ENCODE results near the gene HEBP1. TPM values are rescaled to one million over a fixed set of nuclear protein-coding genes. Genes with fewer than 3 reads are reported as not detected.

Gene HEBP1
- total RNA-seq, 1 donor from 2014 or later = 13.0 TPM

DNA sequence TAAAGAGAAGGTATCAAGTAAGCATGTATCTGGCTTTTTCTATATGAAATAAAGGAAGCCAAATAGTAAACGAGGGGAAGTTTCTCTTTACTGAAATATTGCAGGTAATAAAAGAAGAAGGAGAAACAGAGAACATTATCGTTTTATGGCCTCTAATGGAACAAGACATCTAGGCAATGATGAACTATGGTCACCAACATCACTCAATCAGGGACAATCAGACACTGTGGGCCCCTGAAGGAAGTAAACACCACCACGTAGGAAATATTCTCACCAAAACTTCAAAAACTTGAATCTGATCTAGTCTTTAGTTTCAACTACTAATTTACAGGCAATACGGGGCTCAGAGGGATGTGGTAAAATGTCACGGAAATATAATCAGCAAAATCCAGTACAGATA, 15.9 kb downstream of the HEBP1 start:
- TF ChIP-seq, protein P1, sequence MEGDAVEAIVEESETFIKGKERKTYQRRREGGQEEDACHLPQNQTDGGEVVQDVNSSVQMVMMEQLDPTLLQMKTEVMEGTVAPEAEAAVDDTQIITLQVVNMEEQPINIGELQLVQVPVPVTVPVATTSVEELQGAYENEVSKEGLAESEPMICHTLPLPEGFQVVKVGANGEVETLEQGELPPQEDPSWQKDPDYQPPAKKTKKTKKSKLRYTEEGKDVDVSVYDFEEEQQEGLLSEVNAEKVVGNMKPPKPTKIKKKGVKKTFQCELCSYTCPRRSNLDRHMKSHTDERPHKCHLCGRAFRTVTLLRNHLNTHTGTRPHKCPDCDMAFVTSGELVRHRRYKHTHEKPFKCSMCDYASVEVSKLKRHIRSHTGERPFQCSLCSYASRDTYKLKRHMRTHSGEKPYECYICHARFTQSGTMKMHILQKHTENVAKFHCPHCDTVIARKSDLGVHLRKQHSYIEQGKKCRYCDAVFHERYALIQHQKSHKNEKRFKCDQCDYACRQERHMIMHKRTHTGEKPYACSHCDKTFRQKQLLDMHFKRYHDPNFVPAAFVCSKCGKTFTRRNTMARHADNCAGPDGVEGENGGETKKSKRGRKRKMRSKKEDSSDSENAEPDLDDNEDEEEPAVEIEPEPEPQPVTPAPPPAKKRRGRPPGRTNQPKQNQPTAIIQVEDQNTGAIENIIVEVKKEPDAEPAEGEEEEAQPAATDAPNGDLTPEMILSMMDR (conservative IDR thresholded peaks at IDR 0.05; ENCODE audit: low read depth, low read length) = no peak
- DNase-seq (ENCODE audit: low read depth) = no peak
- no peak overlapping the region for H3K4me3 ChIP-seq (ENCODE audit: low read depth, low read length)

DNA sequence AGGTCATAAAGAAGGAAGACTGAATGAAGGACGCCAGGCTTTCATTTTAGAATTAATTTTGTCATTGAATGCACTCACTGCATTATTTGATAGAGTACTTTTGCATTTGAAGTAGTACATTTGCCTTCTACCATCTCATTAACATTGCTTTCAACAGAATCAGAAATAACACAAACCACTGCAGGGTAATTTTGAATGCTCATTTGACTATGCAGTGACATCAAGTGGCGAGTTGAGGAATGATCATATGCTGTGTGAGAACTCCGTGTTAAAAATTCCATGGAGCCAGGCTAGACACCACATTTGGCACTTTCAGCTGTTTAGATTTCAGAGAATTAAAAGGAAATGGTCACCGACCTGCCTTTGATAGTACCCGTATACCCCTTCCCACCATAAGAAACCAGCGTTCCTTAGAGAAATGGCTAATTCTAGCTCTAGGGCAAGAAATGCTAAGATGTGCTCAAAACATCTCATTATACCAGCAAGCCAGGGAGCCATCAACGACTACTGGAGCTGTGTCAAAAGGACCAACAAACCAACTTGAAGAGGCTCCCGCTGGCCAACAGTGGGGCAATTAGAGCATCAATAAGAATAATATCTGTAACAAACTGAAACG, 16.5 kb downstream of the HEBP1 start:
- no peak for DNase-seq (ENCODE audit: low read depth)
- no peak overlapping the region for H3K4me3 ChIP-seq (ENCODE audit: low read depth, low read length)
- TF ChIP-seq, protein P1 (conservative IDR thresholded peaks at IDR 0.05; ENCODE audit: low read depth, low read length) = peak; percentile 76

- H3K4me3 ChIP-seq (ENCODE audit: low read depth, low read length) = no peak overlapping the region
- TF ChIP-seq, protein P1 (conservative IDR thresholded peaks at IDR 0.05; ENCODE audit: low read depth, low read length) = no peak
- DNase-seq (ENCODE audit: low read depth) = no peak
Measured at GRCh38 chr12:12982331-12982730, 17.7 kb downstream of the HEBP1 start.

DNA sequence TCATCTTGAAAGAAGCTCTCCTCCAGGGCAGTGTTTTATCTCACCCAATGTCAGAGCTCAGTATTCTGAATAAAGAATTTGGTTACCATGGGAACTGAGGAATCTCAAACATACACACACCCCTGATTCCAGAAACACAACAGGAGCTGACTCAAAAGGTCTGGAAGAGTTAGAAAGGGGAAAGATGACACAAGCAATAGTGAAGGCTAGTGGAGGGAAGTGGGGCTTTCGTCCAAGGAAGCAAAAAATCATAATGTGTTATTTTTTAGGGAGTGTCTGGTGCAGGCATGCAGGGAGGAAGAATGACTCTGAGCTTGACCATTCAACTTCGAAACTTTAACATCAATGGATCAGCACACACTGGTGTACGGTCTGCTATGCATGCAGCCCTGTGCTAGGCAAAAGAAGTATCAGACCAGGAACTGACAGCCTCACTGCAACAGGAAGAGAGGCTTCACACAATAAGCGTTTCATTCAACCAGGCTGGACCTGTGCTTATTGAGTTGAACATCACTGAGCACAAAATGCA, 20.3 kb downstream of the HEBP1 start:
- TF ChIP-seq, protein P1 (conservative IDR thresholded peaks at IDR 0.05; ENCODE audit: low read depth, low read length) = no peak
- H3K4me3 ChIP-seq (ENCODE audit: low read depth, low read length) = no peak overlapping the region
- peak; percentile 92 for DNase-seq (ENCODE audit: low read depth)

DNA sequence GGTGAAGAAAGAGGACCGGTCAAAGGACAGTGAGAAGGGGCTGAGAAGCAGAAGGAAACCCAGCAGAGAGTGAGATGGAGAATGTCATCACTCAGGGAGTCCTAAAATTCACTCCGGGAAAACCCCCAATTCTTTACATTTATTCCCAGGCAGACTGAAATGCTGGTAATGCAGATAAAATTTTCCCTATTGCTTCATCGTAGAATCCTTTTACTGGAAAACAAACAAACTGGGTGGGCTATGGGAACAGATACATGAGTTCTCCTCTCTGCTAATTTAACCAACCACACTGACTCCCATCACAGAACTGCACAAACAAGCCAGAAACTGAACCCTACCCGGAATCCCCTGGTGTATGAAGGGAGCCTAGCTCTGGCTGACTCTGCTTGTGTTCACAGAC, 20.9 kb downstream of the HEBP1 start:
- no peak for DNase-seq (ENCODE audit: low read depth)
- TF ChIP-seq, protein P1 (conservative IDR thresholded peaks at IDR 0.05; ENCODE audit: low read depth, low read length) = no peak
- H3K4me3 ChIP-seq (ENCODE audit: low read depth, low read length) = no peak overlapping the region

GRCh38 chr12:12977231-12977630, 22.8 kb downstream of the HEBP1 start:
- H3K4me3 ChIP-seq (ENCODE audit: low read depth, low read length) = no peak overlapping the region
- no peak for DNase-seq (ENCODE audit: low read depth)
- TF ChIP-seq, protein P1 (conservative IDR thresholded peaks at IDR 0.05; ENCODE audit: low read depth, low read length) = no peak

DNA sequence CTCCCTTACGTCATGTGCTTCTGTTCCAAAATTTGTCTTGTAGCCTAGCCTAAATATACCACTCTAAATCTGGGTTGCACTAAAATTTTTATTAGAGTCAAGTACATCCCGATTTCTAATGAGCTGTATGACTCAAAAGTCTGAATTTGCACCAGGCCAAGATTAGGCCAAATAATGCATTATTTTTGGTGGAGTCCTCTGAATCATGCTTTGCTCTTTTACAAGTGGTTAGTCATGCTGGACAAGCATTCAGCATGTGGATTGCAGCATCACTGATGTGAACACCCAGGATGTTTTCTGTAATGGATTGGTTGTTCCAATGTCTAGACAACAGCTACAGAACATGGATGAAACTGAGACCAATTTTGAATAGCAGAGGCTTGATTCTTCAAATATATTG, 23.7 kb downstream of the HEBP1 start:
- no peak overlapping the region for H3K4me3 ChIP-seq (ENCODE audit: low read depth, low read length)
- TF ChIP-seq, protein P1 (conservative IDR thresholded peaks at IDR 0.05; ENCODE audit: low read depth, low read length) = no peak
- peak; percentile 79 for DNase-seq (ENCODE audit: low read depth)

Measured in epithelial cell of proximal tubule (primary cell).